T47D (cell line): ENCODE measurements around the gene TMEM214.
A peak's percentile ranks its signal among the peaks of the same experiment; 100 is the strongest.

Source experiments
- DNase-seq, 2 experiments: peaks; one replicate each; pipeline versions ENCODE4 v3.0.0 to v3.0.0-alpha.2; 2011 to 2012; ENCODE audit warnings: low read depth in 1 of 2, low spot score in 1 of 2
- JUND ChIP-seq: IDR thresholded peaks from 2 replicates; pipeline ENCODE4 v1.6.1; 2012; ENCODE audit warnings: low read depth
- in situ Hi-C: cut with HindIII; loops from 2 replicates; pipeline ENCODE4 v1.10.0; 2016; ENCODE audit warnings: low sequenced_read_pairs, low pct_unique_long_range_greater_than_20kb

TMEM214 gene

GRCh38 chr2:27038012-27038411 lies 5.2 kb downstream of the TMEM214 start:
- no peak for TF ChIP-seq JUND
- in situ Hi-C loops = no loop called here
- no peak for DNase-seq

GRCh38 chr2:27038631-27039339 lies 6.0 kb downstream of the TMEM214 start:
- in situ Hi-C loops = no loop called here
- TF ChIP-seq JUND = no peak
- DNase-seq = no peak

- DNase-seq = no peak
- TF ChIP-seq JUND = no peak
- in situ Hi-C loops = no loop called here
Observed at GRCh38 chr2:27039426-27039825, 6.7 kb downstream of the TMEM214 start.

- in situ Hi-C loops = no loop called here
Observed at GRCh38 chr2:27039871-27040270, 7.1 kb downstream of the TMEM214 start.

GRCh38 chr2:27040282-27040681 lies 7.5 kb downstream of the TMEM214 start:
- no peak for TF ChIP-seq JUND
- in situ Hi-C loops = no loop called here
- no peak for DNase-seq

More at GRCh38 chr2:27039871-27040270, 7.1 kb downstream of the TMEM214 start:
- no peak for DNase-seq
- TF ChIP-seq JUND = no peak

- DNase-seq = no peak
- in situ Hi-C loops = no loop called here
- TF ChIP-seq JUND = no peak
Observed at GRCh38 chr2:27041752-27042151, 9.0 kb downstream of the TMEM214 start.

GRCh38 chr2:27042159-27042661 lies 9.4 kb downstream of the TMEM214 start:
- in situ Hi-C loops = no loop called here
- no peak for TF ChIP-seq JUND
- no peak for DNase-seq

- in situ Hi-C loops = no loop called here
- no peak for DNase-seq
- no peak for TF ChIP-seq JUND
Observed at GRCh38 chr2:27042985-27043634, 10.3 kb downstream of the TMEM214 start.

GRCh38 chr2:27049422-27050280 lies 16.9 kb downstream of the TMEM214 start:
- in situ Hi-C loops = no loop called here
- no peak for DNase-seq
- TF ChIP-seq JUND = no peak

GRCh38 chr2:27050281-27050995 lies 17.7 kb downstream of the TMEM214 start:
- DNase-seq = peak; percentile 52 to 78
- no peak for TF ChIP-seq JUND
- in situ Hi-C loops = no loop called here

GRCh38 chr2:27050996-27051901 lies 18.5 kb downstream of the TMEM214 start, which contains the start of gene AGBL5:
AGBL5 (plus strand) TSS chr2:27051668; CDS start chr2:27052959, 1,291 bp downstream.
- TF ChIP-seq JUND = no peak
- peak; percentile 92 to 98 for DNase-seq
- in situ Hi-C loops = no loop called here
